ENCODE data around the gene SLMAP.

The SLMAP gene

GRCh38 chr3:57972531-57973111 lies 216.5 kb downstream of the SLMAP start:
- peak overlapping the region in 2 of 21 experiments; percentile 11 to 50 for H3K27ac ChIP-seq

GRCh38 chr3:57973715-57974477 lies 217.8 kb downstream of the SLMAP start:
- peak overlapping the region in 2 of 21 experiments; percentile 43 to 60 for H3K27ac ChIP-seq
- no peak overlapping the region for H3K4me3 ChIP-seq

More at GRCh38 chr3:57972531-57973111, 216.5 kb downstream of the SLMAP start:
- no peak overlapping the region for H3K4me3 ChIP-seq

GRCh38 chr3:57974796-57975388 lies 218.8 kb downstream of the SLMAP start:
- H3K27ac ChIP-seq: peak overlapping the region in 3 of 21 experiments; percentile 43 to 64 (median 45)
- no peak overlapping the region for H3K4me3 ChIP-seq

DNA sequence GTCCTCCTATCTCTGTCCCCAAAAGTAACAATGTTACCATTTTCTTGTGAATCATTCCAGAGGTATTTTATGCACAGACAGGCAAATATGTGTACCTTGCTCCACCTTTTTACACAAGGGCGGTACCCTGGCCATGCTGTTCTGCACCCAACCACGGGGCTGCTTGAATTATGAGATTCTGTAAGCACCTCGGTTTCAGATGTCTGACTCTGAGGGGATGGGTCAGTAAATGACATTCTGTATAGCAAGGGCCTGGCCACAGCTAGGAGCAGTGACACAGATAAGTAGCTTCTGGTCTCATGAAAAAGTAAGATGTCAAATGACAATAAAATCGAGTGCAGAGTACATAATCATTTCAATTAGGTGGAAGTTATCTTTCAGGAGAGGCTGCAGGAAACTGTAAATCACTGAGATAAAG lies 221.7 kb downstream of the SLMAP start:
- no peak overlapping the region for H3K27ac ChIP-seq
- no peak overlapping the region for H3K4me3 ChIP-seq

GRCh38 chr3:57978316-57978715 lies 222.2 kb downstream of the SLMAP start:
- Histone ChIP-seq H3K4me3 (no peak overlapping the region), H3K27ac (no peak overlapping the region)
